Stimulated activated CD4-positive, alpha-beta T cell treated with anti-CD3 and anti-CD28 coated beads, Interleukin-12 subunit alpha, Interleukin-12 subunit beta, amount 100 ng/mL, for 4 hours (primary cell): ENCODE data around the gene FLRT1.

Experiments
- DNase-seq: peaks from one replicate; pipeline ENCODE4 v3.0.0-alpha.2; 2020

The FLRT1 gene

GRCh38 chr11:64051297-64051696 lies 15.6 kb downstream of the FLRT1 start:
- no peak for DNase-seq

GRCh38 chr11:64052436-64052835 lies 16.7 kb downstream of the FLRT1 start:
- DNase-seq, result no peak

- no peak for DNase-seq
Observed at GRCh38 chr11:64052938-64053622, 17.3 kb downstream of the FLRT1 start.

GRCh38 chr11:64053699-64054098 lies 18.0 kb downstream of the FLRT1 start:
- no peak for DNase-seq

GRCh38 chr11:64055077-64055476 lies 19.3 kb downstream of the FLRT1 start:
- DNase-seq, result no peak

GRCh38 chr11:64056213-64056785 lies 20.6 kb downstream of the FLRT1 start:
- no peak for DNase-seq

GRCh38 chr11:64056861-64057260 lies 21.1 kb downstream of the FLRT1 start:
- no peak for DNase-seq

- DNase-seq, result no peak
Observed at GRCh38 chr11:64057890-64058289, 22.2 kb downstream of the FLRT1 start.

- no peak for DNase-seq
Observed at GRCh38 chr11:64058494-64058893, 22.8 kb downstream of the FLRT1 start.

GRCh38 chr11:64059339-64060140 lies 23.8 kb downstream of the FLRT1 start:
- no peak for DNase-seq

GRCh38 chr11:64060263-64060860 lies 24.6 kb downstream of the FLRT1 start:
- no peak for DNase-seq

- peak; percentile 53 for DNase-seq
Observed at GRCh38 chr11:64060861-64061444, 25.2 kb downstream of the FLRT1 start.

GRCh38 chr11:64062185-64063039 lies 26.7 kb downstream of the FLRT1 start:
- DNase-seq, result no peak

- DNase-seq, result no peak
Observed at GRCh38 chr11:64063777-64064176, 28.0 kb downstream of the FLRT1 start.

- no peak for DNase-seq
Observed at GRCh38 chr11:64064374-64065140, 28.8 kb downstream of the FLRT1 start.

GRCh38 chr11:64065141-64065465 lies 29.4 kb downstream of the FLRT1 start:
- DNase-seq, result no peak

GRCh38 chr11:64065712-64066111 lies 30.0 kb downstream of the FLRT1 start:
- no peak for DNase-seq

GRCh38 chr11:64067230-64067993 lies 31.7 kb downstream of the FLRT1 start:
- no peak for DNase-seq

GRCh38 chr11:64068705-64069400 lies 33.1 kb downstream of the FLRT1 start:
- DNase-seq, result no peak
